Measurements from ENCODE around the gene FHAD1.

GRCh38 chr1:15282810-15283474, 35.9 kb downstream of the FHAD1 start:
- TF ChIP-seq CTCF (IDR thresholded peaks at IDR 0.05) (no peak), POLR2A (IDR thresholded peaks at IDR 0.05) (no peak)

Data from Peyer's patch (tissue), 4 donors.